ENCODE data around the gene P3H3.

P3H3 gene

GRCh38 chr12:6792522-6793201 lies 35.5 kb upstream of the P3H3 start:
- Histone ChIP-seq H3K27me3 (ENCODE audit: insufficient read depth, low read depth, severe bottlenecking) (no peaks in the 10 kb centered on the region), H3K4me3 (ENCODE audit: low read depth, low read length) (no peak overlapping the region), H3K9me3 (ENCODE audit: severe bottlenecking) (no peaks in the 10 kb centered on the region), H3K36me3 (no peaks in the 10 kb centered on the region), H3K27ac (no peak overlapping the region)
- TF ChIP-seq CTCF (IDR thresholded peaks at IDR 0.05; ENCODE audit: low read depth, low read length): no peak
- no peak for DNase-seq

- H3K27me3 ChIP-seq (ENCODE audit: insufficient read depth, low read depth, severe bottlenecking): no peaks in the 10 kb centered on the region
- no peaks in the 10 kb centered on the region for H3K36me3 ChIP-seq
- TF ChIP-seq CTCF (IDR thresholded peaks at IDR 0.05; ENCODE audit: low read depth, low read length): no peak
- no peak overlapping the region for H3K4me3 ChIP-seq (ENCODE audit: low read depth, low read length)
- no peak for DNase-seq
- no peak overlapping the region for H3K27ac ChIP-seq
- H3K9me3 ChIP-seq (ENCODE audit: severe bottlenecking): no peaks in the 10 kb centered on the region
Measured at GRCh38 chr12:6795088-6795487, 33.1 kb upstream of the P3H3 start.

GRCh38 chr12:6796576-6796975 lies 31.6 kb upstream of the P3H3 start:
- no peaks in the 10 kb centered on the region for H3K9me3 ChIP-seq (ENCODE audit: severe bottlenecking)
- no peaks in the 10 kb centered on the region for H3K36me3 ChIP-seq
- H3K27me3 ChIP-seq (ENCODE audit: insufficient read depth, low read depth, severe bottlenecking): no peaks in the 10 kb centered on the region
- no peak overlapping the region for H3K27ac ChIP-seq
- H3K4me3 ChIP-seq (ENCODE audit: low read depth, low read length): no peak overlapping the region
- no peak for DNase-seq
- no peak for TF ChIP-seq CTCF (IDR thresholded peaks at IDR 0.05; ENCODE audit: low read depth, low read length)

GRCh38 chr12:6799147-6799546 lies 29.1 kb upstream of the P3H3 start:
- no peaks in the 10 kb centered on the region for H3K27me3 ChIP-seq (ENCODE audit: insufficient read depth, low read depth, severe bottlenecking)
- H3K4me3 ChIP-seq (ENCODE audit: low read depth, low read length): no peak overlapping the region
- no peak for TF ChIP-seq CTCF (IDR thresholded peaks at IDR 0.05; ENCODE audit: low read depth, low read length)
- peaks cover 2% of the 10 kb centered on the region for H3K9me3 ChIP-seq (ENCODE audit: severe bottlenecking)
- H3K27ac ChIP-seq: no peak overlapping the region
- no peak for DNase-seq
- no peaks in the 10 kb centered on the region for H3K36me3 ChIP-seq

- DNase-seq: no peak
- H3K9me3 ChIP-seq (ENCODE audit: severe bottlenecking): peaks cover 2% of the 10 kb centered on the region
- TF ChIP-seq CTCF (IDR thresholded peaks at IDR 0.05; ENCODE audit: low read depth, low read length): no peak
- no peaks in the 10 kb centered on the region for H3K27me3 ChIP-seq (ENCODE audit: insufficient read depth, low read depth, severe bottlenecking)
- no peaks in the 10 kb centered on the region for H3K36me3 ChIP-seq
- no peak overlapping the region for H3K27ac ChIP-seq
- no peak overlapping the region for H3K4me3 ChIP-seq (ENCODE audit: low read depth, low read length)
Measured at GRCh38 chr12:6807170-6807569, 21.0 kb upstream of the P3H3 start.

GRCh38 chr12:6809056-6809455 lies 19.2 kb upstream of the P3H3 start:
- no peak for TF ChIP-seq CTCF (IDR thresholded peaks at IDR 0.05; ENCODE audit: low read depth, low read length)
- H3K27me3 ChIP-seq (ENCODE audit: insufficient read depth, low read depth, severe bottlenecking): no peaks in the 10 kb centered on the region
- H3K36me3 ChIP-seq: no peaks in the 10 kb centered on the region
- H3K27ac ChIP-seq: no peak overlapping the region
- H3K9me3 ChIP-seq (ENCODE audit: severe bottlenecking): no peaks in the 10 kb centered on the region
- no peak for DNase-seq
- no peak overlapping the region for H3K4me3 ChIP-seq (ENCODE audit: low read depth, low read length)
